Measurements from ENCODE around the gene IFI27L1. TPM values are rescaled to one million over a fixed set of nuclear protein-coding genes. Genes with fewer than 3 reads are reported as not detected.

IFI27L1 gene
- polyA plus RNA-seq, 1 donor from 2014 or later: 37.9 TPM

- no peaks in the 10 kb centered on the region for H3K27me3 ChIP-seq (ENCODE audit: insufficient read depth, low read depth, low read length)
- H2AFZ ChIP-seq (ENCODE audit: low read depth, low read length): peak overlapping the region; percentile 70
- peak overlapping the region; percentile 94 for H3K27ac ChIP-seq (ENCODE audit: low read length)
- H4K20me1 ChIP-seq (ENCODE audit: insufficient read depth): no peaks in the 10 kb centered on the region
- H3K9ac ChIP-seq (ENCODE audit: low read length): peak overlapping the region; percentile 97
- H3K79me2 ChIP-seq (replicated peaks; ENCODE audit: insufficient read depth, low read length): peaks cover 49% of the 10 kb centered on the region
- peak overlapping the region; percentile 74 for H3K4me2 ChIP-seq (ENCODE audit: low read length)
- H3K36me3 ChIP-seq (ENCODE audit: insufficient read depth, low read length): peaks cover 15% of the 10 kb centered on the region
- H3K9me2 ChIP-seq (ENCODE audit: insufficient read depth, low read length): no peaks in the 10 kb centered on the region
- no peaks in the 10 kb centered on the region for H3K9me3 ChIP-seq (ENCODE audit: low read length)
- no peaks in the 10 kb centered on the region for H3F3A ChIP-seq (ENCODE audit: insufficient read depth, low read length, poor library complexity, severe bottlenecking)
- TF ChIP-seq SMC3 (conservative IDR thresholded peaks at IDR 0.05; ENCODE audit: poor library complexity): no peak
- no peak for TF ChIP-seq CTCF (IDR thresholded peaks at IDR 0.05; ENCODE audit: poor library complexity, severe bottlenecking)
- no peak for TF ChIP-seq MXI1 (conservative IDR thresholded peaks at IDR 0.05; ENCODE audit: poor library complexity, severe bottlenecking)
- TF ChIP-seq TAF1 (IDR thresholded peaks at IDR 0.05; ENCODE audit: low read depth): no peak
- no peak for TF ChIP-seq REST (IDR thresholded peaks at IDR 0.05; ENCODE audit: borderline replicate concordance)
- TF ChIP-seq RAD21 (conservative IDR thresholded peaks at IDR 0.05): no peak
- H3K4me3 ChIP-seq (ENCODE audit: low read length): peak overlapping the region; percentile 91
Measured at GRCh38 chr14:94081386-94081820, 293 bp downstream of the IFI27L1 start.

- no peak overlapping the region for H3K27ac ChIP-seq (ENCODE audit: low read length)
- TF ChIP-seq EZH2 (IDR thresholded peaks at IDR 0.05; ENCODE audit: borderline replicate concordance, insufficient read depth, low read length, poor library complexity, severe bottlenecking): no peak
- no peak for TF ChIP-seq EP300 (conservative IDR thresholded peaks at IDR 0.05; ENCODE audit: poor library complexity, severe bottlenecking)
- no peak for TF ChIP-seq CTCF (IDR thresholded peaks at IDR 0.05; ENCODE audit: poor library complexity, severe bottlenecking)
- TF ChIP-seq TAF1 (IDR thresholded peaks at IDR 0.05; ENCODE audit: low read depth): no peak
- TF ChIP-seq POLR2AphosphoS5 (IDR thresholded peaks at IDR 0.05): no peak
- TF ChIP-seq SMC3 (conservative IDR thresholded peaks at IDR 0.05; ENCODE audit: poor library complexity): no peak
- no peak for TF ChIP-seq MXI1 (conservative IDR thresholded peaks at IDR 0.05; ENCODE audit: poor library complexity, severe bottlenecking)
- TF ChIP-seq REST (IDR thresholded peaks at IDR 0.05; ENCODE audit: borderline replicate concordance): no peak
- TF ChIP-seq RAD21 (conservative IDR thresholded peaks at IDR 0.05): no peak
Measured at GRCh38 chr14:94087891-94088290, 6.8 kb downstream of the IFI27L1 start.

More at GRCh38 chr14:94087891-94088290, 6.8 kb downstream of the IFI27L1 start:
- Histone ChIP-seq H2AFZ (ENCODE audit: low read depth, low read length) (no peak overlapping the region), H3K9me2 (ENCODE audit: insufficient read depth, low read length) (no peaks in the 10 kb centered on the region), H3F3A (ENCODE audit: insufficient read depth, low read length, poor library complexity, severe bottlenecking) (no peaks in the 10 kb centered on the region), H3K4me2 (ENCODE audit: low read length) (no peak overlapping the region), H3K79me2 (replicated peaks; ENCODE audit: insufficient read depth, low read length) (no peaks in the 10 kb centered on the region), H4K20me1 (ENCODE audit: insufficient read depth) (no peaks in the 10 kb centered on the region), H3K4me3 (ENCODE audit: low read length) (no peak overlapping the region), H3K27me3 (ENCODE audit: insufficient read depth, low read depth, low read length) (no peaks in the 10 kb centered on the region), H3K9me3 (ENCODE audit: low read length) (no peaks in the 10 kb centered on the region), H3K36me3 (ENCODE audit: insufficient read depth, low read length) (no peaks in the 10 kb centered on the region), H3K9ac (ENCODE audit: low read length) (no peak overlapping the region)

Data from neural cell (in vitro differentiated cells).